NCI-H2029 (cell line): ENCODE measurements around the gene SIK2.

Experiments used
- DNase-seq: peaks from one replicate; lab custom pipeline; 2025; lab: John Stamatoyannopoulos, UW

The SIK2 gene

GRCh38 chr11:111659201-111660115, 57.2 kb downstream of the SIK2 start:
- no peak for DNase-seq

DNA sequence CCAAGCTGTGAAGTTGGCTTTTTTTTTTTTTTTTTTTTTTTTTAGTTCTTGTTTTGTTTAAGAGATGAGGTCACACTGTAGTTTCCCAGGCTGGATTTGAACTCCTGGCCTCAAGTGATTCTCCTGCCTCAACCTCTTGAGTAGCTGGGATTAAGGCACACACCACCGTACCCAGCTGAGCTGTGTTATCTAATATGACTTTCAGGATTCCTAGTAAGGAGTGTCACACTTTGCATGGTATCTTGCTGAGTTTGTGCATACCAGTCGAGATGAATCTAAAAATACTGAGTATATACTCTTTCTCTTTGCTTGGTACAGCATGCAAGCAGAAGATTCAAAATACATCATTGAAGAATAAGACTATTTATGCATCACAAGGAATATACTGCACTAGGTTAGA, 58.6 kb downstream of the SIK2 start:
- DNase-seq, result no peak

- peak; percentile 70 for DNase-seq
Observed at GRCh38 chr11:111663820-111664219, 61.6 kb downstream of the SIK2 start.

DNA sequence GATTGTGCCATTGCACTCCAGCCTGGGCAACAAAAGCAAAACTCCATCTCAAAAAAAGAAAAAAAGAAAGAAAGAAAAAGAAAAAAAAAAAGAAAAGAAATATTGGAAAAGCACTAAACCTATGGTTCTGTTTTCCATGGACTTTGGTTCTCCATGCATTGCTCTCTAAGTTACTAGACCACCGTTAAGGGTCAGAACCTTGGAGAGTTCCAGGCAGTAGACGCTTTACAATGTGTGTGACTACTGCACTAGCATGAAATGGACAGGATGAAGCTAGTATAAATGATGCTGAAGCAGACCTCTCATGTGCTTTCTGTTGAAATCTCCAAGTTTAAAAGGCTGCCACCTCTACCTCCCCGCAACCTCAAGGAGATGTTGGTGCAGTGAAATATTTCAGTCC, 63.5 kb downstream of the SIK2 start:
- DNase-seq, result no peak

- no peak for DNase-seq
Observed at GRCh38 chr11:111668980-111669379, 66.7 kb downstream of the SIK2 start.

DNA sequence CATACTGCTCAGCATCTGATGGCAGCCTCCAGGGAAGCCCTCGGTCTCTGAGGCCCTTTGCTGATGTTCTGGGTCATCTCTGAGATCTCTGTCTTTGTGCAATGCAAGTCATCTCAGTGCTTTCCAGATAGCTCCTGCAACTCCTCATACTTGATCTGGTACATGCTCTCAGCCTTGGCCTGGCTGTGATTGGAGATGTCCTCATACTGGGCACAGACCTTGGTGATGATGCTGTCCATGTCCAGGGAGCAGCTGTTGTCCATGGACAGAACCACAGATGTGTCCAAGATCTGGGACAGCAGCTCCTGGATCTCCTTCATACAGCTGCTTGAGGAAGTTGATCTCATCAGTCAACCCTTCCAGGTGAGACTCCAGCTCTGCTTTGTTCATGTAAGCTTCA, 69.1 kb downstream of the SIK2 start:
- no peak for DNase-seq

DNA sequence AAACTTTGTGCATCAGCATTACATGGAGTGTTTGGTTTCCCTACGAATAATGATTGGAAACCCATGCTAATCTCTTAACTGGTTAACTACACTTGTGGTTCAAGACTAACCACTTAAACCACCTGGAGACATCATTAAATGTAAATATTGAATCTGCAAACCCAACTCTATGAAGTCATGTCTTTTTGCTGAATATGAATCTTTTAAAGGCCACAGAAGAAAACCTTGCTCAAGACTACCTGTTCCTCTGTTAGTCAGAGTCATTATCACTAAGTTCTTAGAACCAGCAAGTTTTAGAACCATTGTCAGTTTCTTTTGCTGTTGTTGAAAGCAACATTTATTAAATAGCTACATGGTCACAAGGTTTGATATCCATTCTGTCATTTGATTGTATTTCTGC, 70.7 kb downstream of the SIK2 start:
- no peak for DNase-seq

GRCh38 chr11:111674941-111675340, 72.7 kb downstream of the SIK2 start:
- DNase-seq, result no peak

GRCh38 chr11:111675891-111676290, 73.6 kb downstream of the SIK2 start:
- no peak for DNase-seq

- no peak for DNase-seq
Observed at GRCh38 chr11:111676878-111677585, 74.8 kb downstream of the SIK2 start.

DNA sequence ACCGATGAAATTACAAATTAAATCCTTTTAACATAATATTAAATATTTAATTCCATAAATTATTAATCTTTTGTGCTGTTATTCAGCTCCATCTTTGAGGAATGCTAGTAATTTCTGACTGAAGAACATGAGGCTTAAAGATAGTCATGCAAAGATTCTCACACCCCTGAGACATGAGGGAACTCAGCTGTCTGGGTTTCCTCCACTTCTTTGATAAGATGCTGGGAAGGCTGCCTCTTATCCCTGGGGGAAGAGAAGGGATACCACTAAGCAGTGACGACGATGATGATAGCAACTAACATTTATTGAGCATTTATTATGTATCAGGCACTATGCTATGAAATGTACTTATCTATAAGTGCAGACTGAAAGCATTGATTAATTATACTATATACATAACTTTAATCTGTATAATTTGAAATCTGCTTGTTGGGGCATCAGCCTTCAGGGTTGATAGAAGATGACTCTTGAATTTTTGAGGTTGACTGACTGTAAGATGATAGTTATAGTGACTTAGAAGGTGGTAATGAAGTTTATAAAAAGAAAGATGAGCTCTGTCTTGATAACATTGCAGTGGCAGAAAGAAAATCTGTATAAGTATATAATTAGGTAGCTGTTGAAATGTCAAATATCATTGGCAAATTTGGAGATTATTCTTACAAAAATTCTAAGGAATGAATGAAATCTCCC, 78.4 kb downstream of the SIK2 start:
- no peak for DNase-seq

DNA sequence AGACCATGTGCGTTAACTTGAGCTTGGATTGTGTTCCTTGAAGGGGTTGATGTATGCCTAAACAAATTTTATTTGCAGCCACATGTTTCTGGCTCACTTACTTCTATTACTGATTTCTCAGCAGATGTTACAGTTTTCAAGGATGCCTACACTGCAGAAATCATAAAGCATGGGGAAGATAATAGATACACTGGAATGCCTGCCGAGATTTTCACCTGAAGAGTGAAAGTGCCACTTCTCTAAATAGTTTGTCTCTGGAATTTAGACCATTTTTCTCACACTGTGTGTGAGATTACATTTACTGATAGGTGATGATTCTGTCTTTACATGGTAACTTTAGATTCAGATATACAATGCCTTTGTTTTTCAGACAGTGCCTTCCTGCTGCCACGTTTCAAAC, 81.6 kb downstream of the SIK2 start:
- DNase-seq, result no peak

DNA sequence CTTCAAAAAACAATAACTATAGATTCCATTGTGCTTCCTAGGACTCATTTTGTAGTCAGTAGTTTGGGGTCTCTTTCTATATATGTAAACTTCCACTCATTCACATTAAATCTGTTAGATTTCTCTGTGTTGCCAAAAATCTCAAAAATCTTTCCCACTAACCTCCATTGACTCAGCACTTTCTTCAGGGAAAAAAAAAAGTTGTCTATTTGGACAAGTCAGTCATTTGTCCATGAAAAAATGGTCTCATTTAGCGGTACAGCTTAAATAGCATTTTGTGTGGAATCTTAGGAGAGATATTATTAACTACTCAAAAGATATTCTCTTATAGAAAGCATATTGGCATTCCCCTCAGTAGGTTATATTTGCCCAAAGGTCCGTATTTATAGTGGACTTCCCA, 82.0 kb downstream of the SIK2 start:
- DNase-seq, result no peak

DNA sequence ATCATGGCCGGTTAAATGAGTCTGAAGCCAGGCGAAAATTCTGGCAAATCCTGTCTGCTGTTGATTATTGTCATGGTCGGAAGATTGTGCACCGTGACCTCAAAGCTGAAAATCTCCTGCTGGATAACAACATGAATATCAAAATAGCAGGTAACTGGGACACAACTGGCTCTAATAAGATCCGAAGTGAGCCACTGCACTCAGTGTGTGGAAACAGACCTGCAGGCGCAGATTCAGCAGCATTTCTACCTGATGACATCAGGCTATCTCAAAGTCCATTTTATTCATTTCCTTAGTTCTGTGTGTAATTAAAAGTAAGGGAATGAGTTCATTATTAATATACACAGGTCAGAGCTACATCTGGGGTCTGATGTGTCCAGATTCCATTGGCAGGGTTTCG, 85.8 kb downstream of the SIK2 start:
- DNase-seq, result no peak

DNA sequence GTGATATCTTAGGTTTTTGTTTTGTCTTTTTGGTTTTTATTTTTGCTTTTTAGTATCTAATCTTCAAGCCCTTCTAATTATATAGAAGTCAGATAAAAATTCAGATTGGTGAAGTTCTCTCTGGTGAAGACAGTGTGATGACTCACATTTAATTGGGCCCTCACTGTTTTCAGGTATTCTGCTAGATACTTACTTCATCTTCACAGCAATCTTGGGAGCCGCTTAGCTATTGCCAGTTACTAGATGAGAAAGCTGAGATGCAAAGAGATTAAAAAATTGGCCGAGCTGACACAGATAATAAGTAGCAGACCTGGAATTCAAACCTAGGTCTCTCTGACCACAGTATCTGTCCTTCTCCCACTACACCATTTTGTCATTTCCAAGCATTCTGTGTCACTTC, 88.9 kb downstream of the SIK2 start:
- DNase-seq, result no peak

DNA sequence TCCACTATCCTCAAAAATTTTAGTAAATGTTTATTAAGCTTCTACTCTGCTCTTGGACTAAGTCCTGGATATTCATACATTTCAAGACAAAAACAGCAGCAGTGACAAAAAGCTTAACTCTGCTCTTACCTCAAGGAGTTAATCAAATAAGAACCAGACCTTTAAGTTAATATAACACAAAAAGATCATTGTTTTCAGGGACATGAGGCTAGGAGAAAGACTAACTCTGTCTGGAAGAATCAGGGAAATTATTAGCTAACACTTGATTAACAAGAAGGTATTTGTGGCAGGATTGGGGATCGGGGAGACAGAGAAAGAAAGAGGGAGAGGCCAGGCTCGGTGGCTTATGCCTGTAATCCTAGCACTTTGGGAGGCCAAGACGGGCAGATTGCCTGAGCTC, 89.5 kb downstream of the SIK2 start:
- DNase-seq, result no peak

GRCh38 chr11:111693224-111693937, 91.1 kb downstream of the SIK2 start:
- DNase-seq, result no peak

GRCh38 chr11:111694851-111695250, 92.6 kb downstream of the SIK2 start:
- peak; percentile 3 for DNase-seq

GRCh38 chr11:111696556-111696955, 94.3 kb downstream of the SIK2 start:
- no peak for DNase-seq

- peak; percentile 42 for DNase-seq
Observed at GRCh38 chr11:111697933-111698371, 95.7 kb downstream of the SIK2 start.

DNA sequence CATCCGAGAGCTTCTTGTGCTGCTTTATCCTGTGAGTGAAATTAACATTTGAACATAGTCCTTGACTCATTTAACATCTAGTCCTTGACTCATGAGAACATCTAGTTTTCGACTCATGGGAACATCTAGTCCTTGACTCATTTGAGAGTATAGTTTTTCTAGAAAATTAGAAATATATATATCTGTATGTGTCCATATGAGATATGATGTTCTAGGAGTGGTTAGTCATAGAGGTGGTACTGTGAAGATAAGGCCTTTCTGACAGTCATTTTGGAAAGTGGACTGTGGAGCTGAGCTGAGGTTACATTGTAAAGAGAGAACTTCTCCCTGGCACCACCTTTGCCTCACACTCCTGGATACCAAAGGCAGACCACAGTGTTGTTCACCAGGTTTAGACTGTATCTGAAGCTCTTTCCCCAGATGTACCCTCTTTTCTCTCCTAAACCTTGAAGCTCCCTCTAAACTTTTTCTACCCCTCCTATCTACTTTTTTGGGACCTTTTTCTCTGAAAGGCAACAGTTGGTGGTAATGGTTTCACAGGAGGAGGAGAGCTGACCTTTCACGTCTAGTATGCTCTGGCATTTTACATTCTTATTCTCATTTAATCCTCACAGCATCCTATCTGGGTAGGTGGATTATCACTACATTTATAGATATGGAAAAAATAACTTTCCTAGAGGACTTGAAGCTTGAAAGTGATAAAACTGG, 96.8 kb downstream of the SIK2 start:
- DNase-seq, result no peak
